HG02610 (cell line): ENCODE data around the gene BEX3.
"Not testable (repeated sequence)": the region's sequence is repeated elsewhere in the genome, so short reads cannot be mapped to it uniquely, and the experiment has no call there.

Source experiments
- ATAC-seq: cut with Tn5 transposase; IDR thresholded peaks from one replicate; pipeline ENCODE4 v1.9.1; 2021; ENCODE audit warnings: mild to moderate bottlenecking, moderate library complexity; ENCODE audit not compliant: unreplicated experiment

The BEX3 gene

GRCh38 chrX:103376118-103376978 is at the start of gene BEX3:
TSS of gene BEX3 (plus strand) at chrX:103376538. CDS start at chrX:103377522, 984 bp downstream.
- ATAC-seq = no peak

GRCh38 chrX:103329991-103330390 is 46.3 kb upstream of the BEX3 start, which contains the start of gene TCEAL7:
TSS of gene TCEAL7 (plus strand) at chrX:103330239. CDS start at chrX:103331404, 1,165 bp downstream.
- ATAC-seq = no peak

GRCh38 chrX:103330681-103331288 is 45.6 kb upstream of the BEX3 start:
- no peak for ATAC-seq

GRCh38 chrX:103338663-103339062 is 37.7 kb upstream of the BEX3 start:
- ATAC-seq = no peak

GRCh38 chrX:103343105-103343504 is 33.2 kb upstream of the BEX3 start:
- no peak for ATAC-seq

- ATAC-seq = no peak
Measured at GRCh38 chrX:103344606-103345005, 31.7 kb upstream of the BEX3 start.

- no peak for ATAC-seq
Measured at GRCh38 chrX:103347682-103348397, 28.5 kb upstream of the BEX3 start.

- ATAC-seq = no peak
Measured at GRCh38 chrX:103356130-103356798, 20.1 kb upstream of the BEX3 start, which contains the start of gene TCEAL9. TSS of gene TCEAL9 (plus strand) at chrX:103356506. CDS start at chrX:103357685, 1,179 bp downstream.

GRCh38 chrX:103356858-103357257 is 19.5 kb upstream of the BEX3 start:
- no peak for ATAC-seq

- ATAC-seq = no peak
Measured at GRCh38 chrX:103357871-103358270, 18.5 kb upstream of the BEX3 start.

GRCh38 chrX:103359605-103360004 is 16.7 kb upstream of the BEX3 start:
- ATAC-seq = not testable (repeated sequence)

GRCh38 chrX:103360092-103360491 is 16.2 kb upstream of the BEX3 start:
- ATAC-seq = no peak

- no peak for ATAC-seq
Measured at GRCh38 chrX:103360916-103361315, 15.4 kb upstream of the BEX3 start.

GRCh38 chrX:103361798-103362197 is 14.5 kb upstream of the BEX3 start:
- ATAC-seq = no peak

- no peak for ATAC-seq
Measured at GRCh38 chrX:103362474-103362873, 13.9 kb upstream of the BEX3 start.

- no peak for ATAC-seq
Measured at GRCh38 chrX:103363046-103363445, 13.3 kb upstream of the BEX3 start.

GRCh38 chrX:103367502-103367901 is 8.8 kb upstream of the BEX3 start:
- no peak for ATAC-seq

GRCh38 chrX:103369479-103369878 is 6.9 kb upstream of the BEX3 start:
- no peak for ATAC-seq

GRCh38 chrX:103372886-103373285 is 3.5 kb upstream of the BEX3 start:
- ATAC-seq = no peak

GRCh38 chrX:103373581-103373980 is 2.8 kb upstream of the BEX3 start:
- ATAC-seq = no peak

- ATAC-seq = no peak
Measured at GRCh38 chrX:103376979-103377324, 614 bp downstream of the BEX3 start.
